ENCODE measurements around the gene CDT1. TPM values are rescaled to one million over a fixed set of nuclear protein-coding genes. Genes with fewer than 3 reads are reported as not detected.

CDT1 gene
- total RNA-seq, 1 experiment from 2014 or later: 160 TPM

GRCh38 chr16:88773812-88774291 is 29.7 kb upstream of the CDT1 start:
- Histone ChIP-seq H3K4me3 (replicated peaks in 1 of 2; ENCODE audit: low read depth in 1 of 2, low read length in 2 of 2) (no peak overlapping the region), H3K36me3 (ENCODE audit: control insufficient read depth in 1 of 2, insufficient read depth in 2 of 2, low read length in 2 of 2) (peaks cover 0 to 14% of the 10 kb centered on the region in 2 experiments; a peak in 1 of 4 replicates), H4K20me1 (ENCODE audit: insufficient read depth) (peaks cover 24% of the 10 kb centered on the region; the same call in 1 of the 2 replicates), H3K27me3 (ENCODE audit: insufficient read depth, low read length) (no peaks in the 10 kb centered on the region), H3K9me2 (ENCODE audit: insufficient read depth) (no peaks in the 10 kb centered on the region), H3K79me2 (ENCODE audit: insufficient read depth, low read length) (peaks cover 99% of the 10 kb centered on the region), H2AFZ (ENCODE audit: low read depth, low read length, poor library complexity, severe bottlenecking) (no peak overlapping the region), H3K27ac (ENCODE audit: low read depth, low read length) (peak overlapping the region; percentile 12; the same call in 1 of the 2 replicates), H3K9me3 (ENCODE audit: control insufficient read depth in 1 of 2, insufficient read depth in 1 of 2, low read depth in 1 of 2, low read length in 2 of 2) (no peaks in the 10 kb centered on the region), H3K4me1 (ENCODE audit: control insufficient read depth in 1 of 2, insufficient read depth in 2 of 2, low read length in 2 of 2) (peaks cover 57 to 70% of the 10 kb centered on the region in 2 experiments), H3K9ac (ENCODE audit: low read length) (0 out of 2 replicates have a peak overlapping the region, but pooled peaks have one; percentile 26), H3K4me2 (ENCODE audit: low read length) (peak overlapping the region; percentile 34)
- ChIA-PET RAD21 (ENCODE audit: low non-redundant PET in 1 of 2, low total read pairs in 2 of 2, uncharacterized antibody in 2 of 2, unreplicated experiment in 2 of 2) (no interaction called here), POLR2A (interaction anchor here (0.7 to 3.2 kb wide), 6 partner anchors 8 to 419 kb away, joined by 3 to 18 read pairs (median 4); partner anchors contain the start of genes MVD and PIEZO1), CTCF (interaction anchor here (1.1 to 2.0 kb wide), 2 partner anchors 11 to 36 kb away, joined by 6 to 8 read pairs; partner anchors contain the start of gene PIEZO1)
- ATAC-seq (peak; percentile 26), DNase-seq (ENCODE audit: low read depth, low spot score) (no peak)
- intact Hi-C loops (cut with micrococcal nuclease): no loop called here
- TF ChIP-seq ATF3 (IDR thresholded peaks at IDR 0.05): no peak
- no peak for TF ChIP-seq FOSL1 (IDR thresholded peaks at IDR 0.05; ENCODE audit: low read depth)
- no peak for TF ChIP-seq EGR1 (IDR thresholded peaks at IDR 0.05; ENCODE audit: low read depth)
- TF ChIP-seq SRF (IDR thresholded peaks at IDR 0.05; ENCODE audit: low read depth): no peak
- TF ChIP-seq EZH2 (IDR thresholded peaks at IDR 0.05): no peak
- no peak for TF ChIP-seq CBX3 (IDR thresholded peaks at IDR 0.05; ENCODE audit: low read depth)
- no peak for TF ChIP-seq REST (IDR thresholded peaks at IDR 0.05; ENCODE audit: low read depth)
- TF ChIP-seq ELF1 (IDR thresholded peaks at IDR 0.05; ENCODE audit: borderline replicate concordance, low read depth): no peak
- no peak for TF ChIP-seq JUND (IDR thresholded peaks at IDR 0.05)
- no peak for TF ChIP-seq MAX (IDR thresholded peaks at IDR 0.05)
- no peak for TF ChIP-seq SIN3A (IDR thresholded peaks at IDR 0.05; ENCODE audit: low read depth)
- TF ChIP-seq ZNF274 (IDR thresholded peaks at IDR 0.05; ENCODE audit: low read depth, low read length): no peak
- TF ChIP-seq TCF7L2 (IDR thresholded peaks at IDR 0.05; ENCODE audit: borderline replicate concordance, extremely low read depth, insufficient read depth, insufficient read length): no peak
- no peak for TF ChIP-seq EZH2phosphoT487 (IDR thresholded peaks at IDR 0.05; ENCODE audit: borderline replicate concordance)
- TF ChIP-seq ZFX (IDR thresholded peaks at IDR 0.05): no peak
- no peak for TF ChIP-seq CTCF (IDR thresholded peaks at IDR 0.05 in 2 of 3, conservative IDR thresholded peaks at IDR 0.05 in 1 of 3; ENCODE audit: borderline replicate concordance in 1 of 3, insufficient read depth in 1 of 3, low read depth in 2 of 3, low read length in 2 of 3)
- no peak for TF ChIP-seq YY1 (IDR thresholded peaks at IDR 0.05; ENCODE audit: extremely low read depth, insufficient replicate concordance, low read depth, low read length)
- TF ChIP-seq SP1 (IDR thresholded peaks at IDR 0.05; ENCODE audit: low read depth): no peak
- no peak for TF ChIP-seq ZBTB33 (IDR thresholded peaks at IDR 0.05; ENCODE audit: extremely low read depth, insufficient replicate concordance, low read length)
- BruUV-seq (replicated peaks): no TSS peak
